Hepatocyte (in vitro differentiated cells): Measurements from ENCODE around the gene RTL9. TPM values are rescaled to one million over a fixed set of nuclear protein-coding genes. Genes with fewer than 3 reads are reported as not detected.

Experiments
- DNase-seq: peaks from one replicate; pipeline ENCODE4 v3.0.0-alpha.2; 2016; ENCODE audit warnings: low spot score
- H2AFZ ChIP-seq: fragments of 200-600 bp; sonication (generic); 2 replicates; pipeline ENCODE4 v1.6.0; 2016; ENCODE audit warnings: antibody characterized with exemption, mild to moderate bottlenecking
- H3K27ac ChIP-seq: fragments of 200-600 bp; sonication (generic); 2 replicates; pipeline ENCODE4 v1.5.1; 2016; ENCODE audit warnings: mild to moderate bottlenecking
- H3K27me3 ChIP-seq: fragments of 200-600 bp; sonication (generic); 2 replicates; pipeline ENCODE4 v1.6.1; 2016
- H3K36me3 ChIP-seq: fragments of 200-600 bp; sonication (generic); replicated peaks from 2 replicates; pipeline ENCODE4 v1.5.1; 2016; ENCODE audit warnings: low read depth; ENCODE audit not compliant: insufficient read depth
- H3K4me1 ChIP-seq: fragments of 200-600 bp; sonication (generic); 2 replicates; pipeline ENCODE4 v1.5.1; 2016; ENCODE audit warnings: mild to moderate bottlenecking, moderate library complexity; ENCODE audit not compliant: insufficient read depth
- H3K4me2 ChIP-seq: fragments of 200-600 bp; sonication (generic); 2 replicates; pipeline ENCODE4 v1.6.0; 2016
- H3K4me3 ChIP-seq: fragments of 200-600 bp; sonication (generic); 2 replicates; pipeline ENCODE4 v1.5.1; 2016; ENCODE audit warnings: mild to moderate bottlenecking
- H3K79me2 ChIP-seq: fragments of 200-600 bp; sonication (generic); 2 replicates; pipeline ENCODE4 v1.6.0; 2017; ENCODE audit warnings: mild to moderate bottlenecking
- H3K9me2 ChIP-seq: fragments of 200-600 bp; sonication (generic); replicated peaks from 2 replicates; pipeline ENCODE4 v1.6.0; 2017; ENCODE audit warnings: mild to moderate bottlenecking; ENCODE audit not compliant: insufficient read depth
- H3K9me3 ChIP-seq: fragments of 200-600 bp; sonication (generic); 2 replicates; pipeline ENCODE4 v1.5.1; 2016; ENCODE audit warnings: low read depth, mild to moderate bottlenecking
- H4K20me1 ChIP-seq: fragments of 200-600 bp; sonication (generic); 2 replicates; pipeline ENCODE4 v1.6.0; 2016; ENCODE audit warnings: mild to moderate bottlenecking; ENCODE audit not compliant: insufficient read depth, poor library complexity, severe bottlenecking
- CTCF ChIP-seq: fragments of 200-600 bp; sonication (generic); IDR thresholded peaks from 2 replicates; pipeline ENCODE4 v1.5.1; 2016; ENCODE audit warnings: antibody characterized with exemption, mild to moderate bottlenecking; ENCODE audit not compliant: poor library complexity
- EZH2 ChIP-seq: fragments of 200-600 bp; sonication (generic); IDR thresholded peaks from 2 replicates; pipeline ENCODE4 v1.6.1; 2016; ENCODE audit warnings: antibody characterized with exemption, mild to moderate bottlenecking, borderline replicate concordance
- EZH2phosphoT487 ChIP-seq: fragments of 200-600 bp; sonication (generic); IDR thresholded peaks from one replicate; pipeline ENCODE4 v1.6.1; 2018; ENCODE audit warnings: antibody characterized with exemption, mild to moderate bottlenecking, low read depth, moderate library complexity; ENCODE audit not compliant: unreplicated experiment, severe bottlenecking
- WGBS: methylation state at CpG from one replicate; pipeline ENCODE4 v1.1.6; 2016; ENCODE audit warnings: low lambda C conversion rate; ENCODE audit errors: missing lambda C conversion rate; 5-methylcytosine and 5-hydroxymethylcytosine counted together
- polyA plus RNA-seq: library from polyadenylated mRNA; unstranded; fragments of >200 nt; fragmentation: Nextera tagmentation; extraction: Ambion mirVana; gene quantifications from 2 replicates; pipeline ENCODE4 v1.2.1, GENCODE V29; 2016
- total RNA-seq: library from RNA; depleted of rRNA; stranded (reverse); fragments of >200 nt; gene quantifications from 2 replicates; pipeline ENCODE4 v1.2.3, GENCODE V29; 2014

Gene RTL9
- total and polyA plus RNA-seq, 2 experiments from 2014 or later, result 0.65 to 2.9 TPM

DNA sequence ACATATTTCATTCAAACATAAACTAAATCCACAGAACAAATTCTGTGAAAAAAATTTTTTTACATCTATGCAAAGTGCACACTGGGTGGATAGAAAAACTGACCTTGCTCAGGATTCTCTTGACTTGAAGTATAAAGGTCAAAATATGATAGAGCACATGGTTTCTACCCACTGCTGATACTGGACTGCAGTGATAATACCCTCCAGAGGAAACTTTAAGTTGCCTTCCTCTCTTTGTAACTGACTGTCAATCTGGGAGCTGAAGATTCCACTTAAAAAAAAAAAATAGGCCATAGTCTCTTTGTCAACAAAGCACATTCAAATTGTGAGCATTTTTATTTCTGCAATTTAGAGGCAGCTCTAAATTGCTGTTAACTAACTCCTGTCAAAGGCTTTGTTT is 37.6 kb upstream of the RTL9 start:
- Histone ChIP-seq H3K4me1 (peaks cover 9% of the 10 kb centered on the region), H3K27me3 (no peaks in the 10 kb centered on the region), H4K20me1 (no peaks in the 10 kb centered on the region), H3K27ac (no peak overlapping the region), H3K4me2 (no peak overlapping the region), H3K9me2 (no peaks in the 10 kb centered on the region), H3K9me3 (peaks cover 5% of the 10 kb centered on the region), H3K79me2 (peaks cover 12% of the 10 kb centered on the region), H3K4me3 (no peak overlapping the region), H3K36me3 (no peaks in the 10 kb centered on the region), H2AFZ (no peak overlapping the region)
- TF ChIP-seq CTCF (no peak), EZH2 (no peak), EZH2phosphoT487 (no peak)
- DNase-seq, result no peak

- peaks cover 6% of the 10 kb centered on the region for H3K79me2 ChIP-seq
- no peak overlapping the region for H3K4me3 ChIP-seq
- no peaks in the 10 kb centered on the region for H3K36me3 ChIP-seq
- no peak overlapping the region for H2AFZ ChIP-seq
- no peak overlapping the region for H3K4me2 ChIP-seq
- no peaks in the 10 kb centered on the region for H3K9me2 ChIP-seq
- TF ChIP-seq EZH2phosphoT487, result no peak
- TF ChIP-seq EZH2, result no peak
- TF ChIP-seq CTCF, result no peak
- H3K27ac ChIP-seq, result no peak overlapping the region
- peaks cover 5% of the 10 kb centered on the region for H3K9me3 ChIP-seq
- no peaks in the 10 kb centered on the region for H3K27me3 ChIP-seq
- H4K20me1 ChIP-seq, result no peaks in the 10 kb centered on the region
- WGBS, result 61% methylated on average over 3 of the region's 3 CpGs
- DNase-seq, result no peak
- peaks cover 9% of the 10 kb centered on the region for H3K4me1 ChIP-seq
These were observed 37.0 kb upstream of the RTL9 start for GRCh38 chrX:110321670-110322069.

GRCh38 chrX:110322603-110323002 is 36.0 kb upstream of the RTL9 start:
- no peak overlapping the region for H3K4me2 ChIP-seq
- no peak overlapping the region for H2AFZ ChIP-seq

More at GRCh38 chrX:110322603-110323002, 36.0 kb upstream of the RTL9 start:
- H3K9me3 ChIP-seq, result peaks cover 5% of the 10 kb centered on the region
- 50% methylated on average over 4 of the region's 4 CpGs for WGBS
- H3K27ac ChIP-seq, result no peak overlapping the region
- H4K20me1 ChIP-seq, result no peaks in the 10 kb centered on the region
- no peaks in the 10 kb centered on the region for H3K79me2 ChIP-seq
- H3K36me3 ChIP-seq, result no peaks in the 10 kb centered on the region
- no peaks in the 10 kb centered on the region for H3K27me3 ChIP-seq
- TF ChIP-seq CTCF (no peak), EZH2phosphoT487 (no peak), EZH2 (no peak)
- no peak for DNase-seq
- H3K4me3 ChIP-seq, result no peak overlapping the region
- peaks cover 9% of the 10 kb centered on the region for H3K4me1 ChIP-seq
- H3K9me2 ChIP-seq, result no peaks in the 10 kb centered on the region
